Measurements from ENCODE around the gene GBP7.

- TF ChIP-seq CTCF (IDR thresholded peaks at IDR 0.05) (no peak), EZH2 (IDR thresholded peaks at IDR 0.05) (no peak)
Observed at GRCh38 chr1:89098857-89099256, 76.9 kb downstream of the GBP7 start.
